ENCODE data around the gene GALNT4. TPM values are rescaled to one million over a fixed set of nuclear protein-coding genes. Genes with fewer than 3 reads are reported as not detected.

Gene GALNT4
- total and polyA plus RNA-seq, 2 of the 13 experiments (the other 11 are each of a cell fraction or from before 2014, with no cell fraction given): 4.9 to 6.8 TPM

GRCh38 chr12:89497005-89497404, 27.6 kb downstream of the GALNT4 start:
- H3K4me2 ChIP-seq (ENCODE audit: low read depth, low read length): no peak overlapping the region
- 94% methylated on average over 4 of the region's 4 CpGs for WGBS (ENCODE audit: low lambda C conversion rate)
- H3K36me3 ChIP-seq (replicated peaks in 1 of 2; ENCODE audit: control insufficient read depth in 1 of 2, insufficient read depth in 2 of 2, low read length in 2 of 2): 0 out of 5 replicates have a peak, but pooled peaks cover 0 to 4% of the 10 kb centered on the region in 2 experiments
- no peak overlapping the region for H3K27ac ChIP-seq (ENCODE audit: extremely low read length, insufficient read depth, low read length)
- intact Hi-C loops (cut with micrococcal nuclease; ENCODE audit: unreplicated experiment): no loop called here
- in situ Hi-C loops (cut with HindIII; ENCODE audit: extremely low pct_ligation_motif_present, low pct_unique_long_range_greater_than_20kb): no loop called here
- CTCF ChIA-PET (ENCODE audit: low intra/inter-chr PET ratio, low total read pairs): no interaction called here
- no peaks in the 10 kb centered on the region for H3K79me2 ChIP-seq (ENCODE audit: insufficient read depth, low read length)
- H3K27me3 ChIP-seq (ENCODE audit: control insufficient read depth in 1 of 2, insufficient read depth in 2 of 2, low read length in 2 of 2): no peaks in the 10 kb centered on the region
- H3K4me1 ChIP-seq (ENCODE audit: insufficient read depth, low read length): peaks cover 17% of the 10 kb centered on the region
- no peak overlapping the region for H3K9ac ChIP-seq (ENCODE audit: insufficient read depth, low read depth, low read length)
- TF ChIP-seq ZNF513 (CRISPR knock-in tag; conservative IDR thresholded peaks at IDR 0.05) (no peak), MEF2D (CRISPR knock-in tag; IDR thresholded peaks at IDR 0.05) (no peak), ARID4A (CRISPR knock-in tag; IDR thresholded peaks at IDR 0.05; ENCODE audit: borderline replicate concordance) (no peak), DDIT3 (CRISPR knock-in tag; IDR thresholded peaks at IDR 0.05) (no peak), SMARCE1 (IDR thresholded peaks at IDR 0.05; ENCODE audit: borderline replicate concordance) (no peak), HNRNPL (IDR thresholded peaks at IDR 0.05; ENCODE audit: low read depth, low read length) (no peak), ZBTB7A (CRISPR knock-in tag; IDR thresholded peaks at IDR 0.05) (no peak), SPEN (CRISPR knock-in tag; IDR thresholded peaks at IDR 0.05; ENCODE audit: low read depth) (no peak)
- no peak for DNase-seq (ENCODE audit: low spot score)
- no peaks in the 10 kb centered on the region for H4K20me1 ChIP-seq (ENCODE audit: insufficient read depth, low read length)
- no peak for FAIRE-seq
- no peak for ATAC-seq
- no peak overlapping the region for H3K4me3 ChIP-seq (replicated peaks in 1 of 3; ENCODE audit: insufficient read depth in 1 of 3, low read depth in 2 of 3, low read length in 3 of 3)
- POLR2A ChIA-PET: no interaction called here
- H3K9me3 ChIP-seq (ENCODE audit: low read length): no peaks in the 10 kb centered on the region
- H2AFZ ChIP-seq (ENCODE audit: low read length): no peak overlapping the region
- BruUV-seq (replicated peaks): no TSS peak
